H4 (cell line): ENCODE results near the gene ZNF426. TPM values are rescaled to one million over a fixed set of nuclear protein-coding genes. Genes with fewer than 3 reads are reported as not detected.

Source experiments
- DNase-seq: peaks from one replicate; pipeline ENCODE4 v3.0.0-alpha.2; 2015; ENCODE audit warnings: low spot score
- total RNA-seq: library from RNA; depleted of rRNA; stranded (reverse); fragments of >200 nt; shearing (Covaris generic); gene quantifications from 2 replicates; pipeline ENCODE4 v1.2.3, GENCODE V29; 2014; rRNA removed

The ZNF426 gene
- total RNA-seq, 1 experiment from 2014 or later: 13.1 TPM

DNA sequence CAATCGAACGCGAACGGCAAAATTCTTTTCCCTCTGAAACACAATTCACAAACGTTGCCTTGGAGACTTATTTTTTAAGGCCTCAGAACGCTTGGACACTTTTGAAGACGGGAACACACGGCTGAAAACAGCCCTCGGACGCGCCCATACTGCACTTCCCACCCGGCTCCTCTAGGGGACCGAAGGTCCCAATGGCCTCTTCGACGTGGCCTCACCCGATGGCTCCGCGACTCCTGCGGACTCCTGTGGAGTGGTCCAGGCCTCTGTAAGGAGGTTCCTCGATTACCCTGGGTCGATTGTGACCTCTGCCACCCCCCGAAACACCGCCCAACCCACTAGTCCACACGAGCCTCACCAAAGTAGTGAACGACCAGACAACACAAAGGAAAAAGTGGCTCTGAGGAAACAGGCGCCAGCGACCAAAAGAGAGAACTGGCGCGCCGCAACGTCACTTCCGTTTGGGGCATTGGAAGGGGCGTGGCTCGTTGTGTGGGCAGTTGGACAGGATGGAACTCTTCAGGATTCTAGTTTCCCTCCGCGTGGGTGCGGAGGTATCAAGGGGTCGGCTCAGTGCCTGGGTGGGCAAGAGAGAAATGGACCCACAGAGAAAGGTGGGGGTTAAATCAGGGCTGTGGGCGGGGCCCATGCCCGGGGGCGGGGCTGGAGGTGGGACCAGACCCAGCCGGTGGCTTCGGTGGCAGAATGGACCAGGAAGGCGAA lies 40.1 kb downstream of the ZNF426 start, which contains the start of gene ZNF560:
Gene ZNF560, minus strand, starts transcription at position 434 of the 720 bp plus-strand sequence. CDS start 23,303 bp downstream, outside the sequence.
- DNase-seq: no peak

DNA sequence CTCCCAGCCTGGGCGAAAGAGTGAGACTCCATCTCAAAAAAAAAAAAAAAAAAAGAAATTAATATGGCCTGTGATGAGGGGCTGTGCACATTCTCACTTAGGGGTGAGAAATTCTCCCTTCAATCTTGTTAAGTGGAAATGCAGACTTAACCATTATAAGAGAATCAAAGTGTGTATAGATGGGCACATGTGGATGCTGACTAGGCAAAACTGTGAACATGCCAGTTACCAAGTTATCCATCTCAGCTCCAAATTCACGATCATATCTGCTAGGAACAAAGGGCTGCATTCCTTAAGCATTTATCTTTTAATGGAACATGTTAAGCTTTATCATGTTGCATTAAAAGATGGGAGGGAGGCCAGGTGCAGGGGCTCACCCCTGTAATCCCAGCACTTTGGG lies 44.3 kb downstream of the ZNF426 start:
- DNase-seq: no peak

GRCh38 chr19:9487016-9487415 lies 51.4 kb downstream of the ZNF426 start:
- DNase-seq: no peak

- DNase-seq: no peak
These were observed 53.3 kb downstream of the ZNF426 start for GRCh38 chr19:9485140-9485539.

GRCh38 chr19:9474975-9475374 lies 63.5 kb downstream of the ZNF426 start:
- DNase-seq: no peak

Other genes starting within 250 kb of the ZNF426 start
- gene ZNF699, start 228.8 kb downstream of the ZNF426 start, total RNA-seq: 8.9 and 21.8 TPM in 2 replicates
- 6.8 and 15.9 TPM in 2 replicates for gene ZNF559, start 214.5 kb downstream of the ZNF426 start, total RNA-seq
- 1.0 and 4.4 TPM in 2 replicates for gene ZNF177, start 175.6 kb downstream of the ZNF426 start, total RNA-seq
- gene ZNF266, start 103.1 kb downstream of the ZNF426 start, total RNA-seq: 8.3 and 11.8 TPM in 2 replicates
- gene ZNF560, start 40.0 kb downstream of the ZNF426 start, total RNA-seq: 0.02 TPM in 1 of 2 replicates, not detected in the other
- gene ZNF121, start 45.9 kb upstream of the ZNF426 start, total RNA-seq: 22.6 and 24.6 TPM in 2 replicates
- 18.4 and 49.7 TPM in 2 replicates for gene ZNF561, start 82.6 kb upstream of the ZNF426 start, total RNA-seq
- 21.8 and 32.9 TPM in 2 replicates for gene ZNF562, start 136.5 kb upstream of the ZNF426 start, total RNA-seq
- gene ZNF846, start 230.1 kb upstream of the ZNF426 start, total RNA-seq: 3.4 and 4.0 TPM in 2 replicates